NK-92 (cell line): ENCODE measurements around the gene IGFBP1.

ENCODE experiments used
- DNase-seq: peaks from one replicate; lab custom pipeline; 2025; ENCODE audit not compliant: unreplicated experiment; lab: John Stamatoyannopoulos, UW

Gene IGFBP1

GRCh38 chr7:45880433-45880860 lies 7.8 kb upstream of the IGFBP1 start:
- DNase-seq = no peak

- DNase-seq = no peak
Measured at GRCh38 chr7:45881280-45881758, 7.0 kb upstream of the IGFBP1 start.

GRCh38 chr7:45881759-45882464 lies 6.4 kb upstream of the IGFBP1 start:
- DNase-seq = no peak

- DNase-seq = no peak
Measured at GRCh38 chr7:45882465-45882810, 5.8 kb upstream of the IGFBP1 start.

- no peak for DNase-seq
Measured at GRCh38 chr7:45884136-45884535, 4.2 kb upstream of the IGFBP1 start.

- no peak for DNase-seq
Measured at GRCh38 chr7:45885264-45885882, 2.9 kb upstream of the IGFBP1 start.

GRCh38 chr7:45886931-45887667 lies 1.2 kb upstream of the IGFBP1 start:
- DNase-seq = no peak

GRCh38 chr7:45888993-45889366 lies 692 bp downstream of the IGFBP1 start:
- DNase-seq = no peak

- DNase-seq = no peak
Measured at GRCh38 chr7:45889367-45890067, 1.2 kb downstream of the IGFBP1 start.

- no peak for DNase-seq
Measured at GRCh38 chr7:45890125-45890901, 2.0 kb downstream of the IGFBP1 start.

GRCh38 chr7:45890902-45891461 lies 2.7 kb downstream of the IGFBP1 start:
- DNase-seq = no peak

- no peak for DNase-seq
Measured at GRCh38 chr7:45891462-45892402, 3.4 kb downstream of the IGFBP1 start.

- DNase-seq = no peak
Measured at GRCh38 chr7:45892407-45893035, 4.2 kb downstream of the IGFBP1 start.

GRCh38 chr7:45893374-45893995 lies 5.2 kb downstream of the IGFBP1 start:
- DNase-seq = no peak

- DNase-seq = no peak
Measured at GRCh38 chr7:45893996-45894664, 5.8 kb downstream of the IGFBP1 start.

- no peak for DNase-seq
Measured at GRCh38 chr7:45894665-45895062, 6.4 kb downstream of the IGFBP1 start.

GRCh38 chr7:45897042-45897690 lies 8.9 kb downstream of the IGFBP1 start:
- DNase-seq = no peak
